GM20000 (cell line): Measurements from ENCODE around the gene USP4.
A peak's percentile ranks its signal among the peaks of the same experiment; 100 is the strongest.
"Not testable (repeated sequence)": the region's sequence is repeated elsewhere in the genome, so short reads cannot be mapped to it uniquely, and the experiment has no call there.

Experiments
- DNase-seq: peaks from one replicate; pipeline ENCODE4 v3.0.0; 2012; ENCODE audit warnings: low spot score
- TF ChIP-seq, protein P1 (sequence below): IDR thresholded peaks from 2 replicates; pipeline ENCODE4 v1.5.1; 2012; ENCODE audit warnings: mild to moderate bottlenecking, control low read depth; ENCODE audit errors: extremely low read depth, missing control alignments

The USP4 gene

DNA sequence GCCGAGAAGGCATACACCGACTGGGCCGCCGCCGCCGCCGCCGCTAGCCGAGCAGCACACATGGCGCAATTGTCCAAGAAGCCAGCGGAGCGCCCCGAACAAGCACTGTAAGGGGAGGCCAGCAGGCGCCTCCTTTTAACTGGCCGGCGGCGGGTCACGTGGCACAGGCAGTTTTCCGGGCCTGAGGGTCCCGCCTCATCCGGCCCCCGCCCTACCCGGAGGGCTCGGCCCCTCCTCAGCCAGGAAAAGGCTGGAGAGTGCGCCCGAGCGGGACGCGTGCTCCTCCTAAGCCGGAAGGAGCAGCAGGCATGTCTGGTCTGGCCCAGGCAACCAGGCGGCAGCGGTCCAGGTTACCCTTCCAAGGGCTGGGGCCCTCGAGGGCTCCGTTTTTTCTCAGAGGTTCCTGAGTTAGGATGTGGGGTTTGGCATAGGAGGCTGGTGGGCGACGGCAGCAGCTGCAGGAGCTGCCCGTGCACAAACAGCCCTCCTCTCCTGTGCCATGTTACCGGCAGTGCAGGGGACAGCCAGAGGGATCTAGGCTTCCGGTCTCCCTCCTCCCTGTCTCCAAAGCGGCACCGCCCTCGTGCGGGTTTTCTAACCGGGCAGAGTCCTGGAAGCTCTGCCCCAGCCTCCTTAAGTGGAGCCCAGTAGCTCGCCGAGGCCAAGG lies 18.5 kb upstream of the USP4 start, which contains the start of gene GPX1:
GPX1 (minus strand) TSS at position 137 of the 667 bp plus-strand sequence; CDS start at position 62, 75 bp downstream.
- peak; percentile 90 for DNase-seq
- TF ChIP-seq, protein P1, sequence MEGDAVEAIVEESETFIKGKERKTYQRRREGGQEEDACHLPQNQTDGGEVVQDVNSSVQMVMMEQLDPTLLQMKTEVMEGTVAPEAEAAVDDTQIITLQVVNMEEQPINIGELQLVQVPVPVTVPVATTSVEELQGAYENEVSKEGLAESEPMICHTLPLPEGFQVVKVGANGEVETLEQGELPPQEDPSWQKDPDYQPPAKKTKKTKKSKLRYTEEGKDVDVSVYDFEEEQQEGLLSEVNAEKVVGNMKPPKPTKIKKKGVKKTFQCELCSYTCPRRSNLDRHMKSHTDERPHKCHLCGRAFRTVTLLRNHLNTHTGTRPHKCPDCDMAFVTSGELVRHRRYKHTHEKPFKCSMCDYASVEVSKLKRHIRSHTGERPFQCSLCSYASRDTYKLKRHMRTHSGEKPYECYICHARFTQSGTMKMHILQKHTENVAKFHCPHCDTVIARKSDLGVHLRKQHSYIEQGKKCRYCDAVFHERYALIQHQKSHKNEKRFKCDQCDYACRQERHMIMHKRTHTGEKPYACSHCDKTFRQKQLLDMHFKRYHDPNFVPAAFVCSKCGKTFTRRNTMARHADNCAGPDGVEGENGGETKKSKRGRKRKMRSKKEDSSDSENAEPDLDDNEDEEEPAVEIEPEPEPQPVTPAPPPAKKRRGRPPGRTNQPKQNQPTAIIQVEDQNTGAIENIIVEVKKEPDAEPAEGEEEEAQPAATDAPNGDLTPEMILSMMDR: no peak

DNA sequence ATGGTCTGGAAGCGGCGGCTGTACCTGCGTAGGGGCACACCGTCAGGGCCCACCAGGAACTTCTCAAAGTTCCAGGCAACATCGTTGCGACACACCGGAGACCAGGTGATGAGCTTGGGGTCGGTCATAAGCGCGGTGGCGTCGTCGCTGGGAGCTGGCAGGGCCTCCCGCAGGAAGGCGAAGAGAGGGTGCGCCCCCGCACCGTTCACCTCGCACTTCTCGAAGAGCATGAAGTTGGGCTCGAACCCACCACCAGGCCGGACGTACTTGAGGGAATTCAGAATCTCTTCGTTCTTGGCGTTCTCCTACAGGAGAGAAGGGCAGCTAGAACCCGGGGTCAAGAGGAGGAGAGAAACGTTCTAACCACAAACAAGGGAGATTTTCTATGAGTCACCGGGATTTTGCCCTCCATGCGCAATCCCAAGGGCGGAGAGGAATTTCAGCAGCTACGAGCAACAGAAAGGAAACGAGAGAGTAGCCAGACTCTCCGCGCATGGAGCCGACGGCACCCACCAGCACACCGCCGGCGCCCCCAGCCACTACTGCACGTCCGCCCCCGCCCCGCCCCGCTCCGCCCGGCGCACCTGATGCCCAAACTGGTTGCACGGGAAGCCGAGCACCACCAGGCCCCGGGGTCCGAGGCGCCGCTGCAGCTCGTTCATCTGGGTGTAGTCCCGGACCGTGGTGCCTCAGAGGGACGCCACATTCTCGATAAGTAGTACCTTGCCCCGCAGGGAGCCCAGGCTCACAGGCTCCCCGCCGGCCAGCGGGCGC lies 17.8 kb upstream of the USP4 start:
- not testable (repeated sequence) for DNase-seq

DNA sequence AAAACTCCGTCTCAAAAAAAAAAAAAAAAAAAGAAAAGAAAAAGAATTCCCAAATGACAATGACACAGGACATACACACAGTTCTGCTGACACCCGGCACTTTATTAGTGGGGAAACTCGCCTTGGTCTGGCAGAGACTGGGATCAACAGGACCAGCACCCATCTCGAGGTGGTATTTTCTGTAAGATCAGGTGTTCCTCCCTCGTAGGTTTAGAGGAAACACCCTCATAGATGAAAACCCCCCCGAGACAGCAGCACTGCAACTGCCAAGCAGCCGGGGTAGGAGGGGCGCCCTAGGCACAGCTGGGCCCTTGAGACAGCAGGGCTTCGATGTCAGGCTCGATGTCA lies 17.2 kb upstream of the USP4 start:
- DNase-seq: not testable (repeated sequence)

DNA sequence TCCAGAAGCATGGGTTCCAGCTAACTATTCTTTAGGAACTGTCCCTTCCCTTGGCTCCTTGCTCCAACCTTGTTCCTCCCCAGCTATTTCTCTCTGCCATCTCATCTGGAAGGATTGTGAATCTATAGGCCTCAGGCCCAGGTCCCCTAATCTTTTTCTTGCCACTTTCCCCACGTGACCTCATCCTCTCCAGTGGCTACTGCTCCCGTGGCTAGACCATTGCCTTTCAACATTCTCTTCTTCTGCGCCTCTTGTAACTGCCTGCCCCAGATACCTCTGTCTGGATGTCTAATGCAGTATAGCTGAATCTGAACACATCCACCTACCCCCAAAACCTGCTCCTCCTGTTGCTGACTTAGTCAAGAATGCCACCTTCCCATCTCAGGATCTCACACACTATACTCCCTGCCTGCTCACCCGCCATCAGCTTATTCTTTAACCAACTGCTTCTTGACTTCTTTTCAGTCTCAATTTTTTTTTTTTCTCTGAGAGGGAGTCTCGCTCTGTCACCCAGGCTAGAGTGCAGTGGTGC lies 13.1 kb upstream of the USP4 start:
- no peak for DNase-seq
- TF ChIP-seq, protein P1: no peak

DNA sequence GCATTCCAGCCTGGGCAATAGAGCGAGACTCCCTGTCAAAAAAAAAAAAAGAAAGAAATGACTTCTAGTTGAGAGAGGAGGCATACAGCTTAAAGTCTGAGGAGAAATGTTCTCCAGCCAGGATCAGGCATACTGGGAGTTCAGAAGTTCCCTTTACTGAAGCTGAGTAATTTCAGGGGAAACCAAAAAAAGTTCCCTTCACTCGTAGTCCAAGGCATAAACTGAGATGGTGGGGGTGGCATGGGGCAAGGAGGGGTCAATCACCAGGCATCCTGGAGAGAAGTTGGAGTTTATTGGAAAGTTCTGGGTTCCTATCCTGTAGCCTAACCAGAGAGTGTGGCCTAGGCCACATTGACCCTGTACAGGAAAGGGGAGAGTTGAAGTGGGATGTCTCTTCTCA lies 12.4 kb upstream of the USP4 start:
- DNase-seq: no peak
- TF ChIP-seq, protein P1: no peak

DNA sequence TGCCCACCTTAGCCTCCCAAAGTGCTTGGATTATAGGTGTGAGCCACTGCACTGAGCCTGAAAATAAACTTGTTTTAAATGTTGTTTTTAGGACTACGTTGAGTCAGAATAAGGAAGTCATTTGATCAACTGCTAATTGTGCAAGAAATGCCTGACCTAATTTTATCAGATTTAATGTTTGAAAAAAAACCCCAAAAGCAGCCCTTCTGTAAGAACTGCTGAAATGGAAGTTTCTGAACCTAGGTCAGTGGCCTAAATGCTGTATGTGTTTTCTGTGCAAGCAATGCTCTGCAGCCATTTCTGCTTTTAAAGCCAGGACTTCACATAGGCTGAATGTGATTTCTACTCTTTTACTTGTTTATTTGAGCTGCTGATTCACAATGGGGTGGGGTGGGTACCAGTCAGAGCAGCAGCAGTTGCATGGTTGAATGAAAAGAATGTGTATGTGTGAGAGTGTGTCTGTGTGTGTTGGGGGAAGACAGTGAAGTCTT lies 11.7 kb upstream of the USP4 start:
- DNase-seq: no peak
- TF ChIP-seq, protein P1: no peak

DNA sequence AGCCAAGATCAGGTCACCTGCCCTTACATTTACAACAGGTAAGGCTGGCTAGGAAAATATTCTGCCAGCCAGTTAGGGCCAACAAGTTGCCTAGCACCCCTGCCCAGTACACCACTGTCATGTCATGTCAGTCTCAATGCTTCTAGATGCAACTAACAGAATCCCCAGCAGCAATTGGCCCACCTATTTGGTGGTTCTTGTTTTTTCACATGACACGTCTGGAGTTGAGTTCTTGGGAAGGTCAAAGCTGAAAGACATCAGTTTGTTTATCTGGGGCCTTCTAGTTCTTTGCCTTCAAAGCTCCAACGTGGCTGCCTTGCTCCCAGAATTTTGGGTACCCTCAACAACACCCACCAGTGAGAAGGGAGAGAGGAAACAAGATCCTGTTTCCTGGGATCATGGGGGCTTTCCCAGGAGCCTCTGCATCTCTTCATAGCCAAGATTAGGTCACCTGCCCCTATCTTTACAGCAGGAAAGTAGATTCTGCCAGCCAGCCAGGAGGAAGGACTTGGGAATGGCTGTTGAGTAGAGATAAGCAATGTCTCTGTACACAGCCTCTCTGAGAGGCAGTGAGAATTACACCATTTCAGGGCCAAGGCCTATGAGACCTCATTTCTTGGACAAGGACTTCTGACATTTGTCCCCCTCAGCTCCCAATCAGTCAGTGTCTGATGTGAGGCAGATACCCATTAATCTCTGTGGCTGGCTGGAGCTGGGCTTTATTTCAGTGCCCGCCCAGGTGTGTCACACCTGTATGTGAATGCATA lies 9.7 kb upstream of the USP4 start:
- TF ChIP-seq, protein P1: no peak
- DNase-seq: no peak

DNA sequence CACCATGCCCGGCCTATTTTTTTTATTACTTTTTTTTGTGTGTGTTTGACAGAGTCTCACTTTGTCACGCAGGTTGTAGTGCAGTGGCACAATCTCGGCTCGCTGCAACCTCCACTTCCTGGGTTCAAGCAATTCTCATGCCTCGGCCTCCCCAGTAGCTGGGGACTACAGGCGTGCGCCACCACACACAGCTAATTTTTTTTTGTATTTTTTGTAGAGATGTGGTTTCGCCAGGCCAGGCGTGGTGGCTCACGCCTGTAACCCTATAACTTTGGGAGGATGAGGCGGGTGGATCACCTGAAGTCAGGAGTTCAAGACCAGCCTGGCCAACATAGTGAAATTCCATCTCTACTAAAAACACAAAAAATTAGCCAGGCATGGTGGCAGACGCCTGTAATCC lies 8.5 kb upstream of the USP4 start:
- not testable (repeated sequence) for DNase-seq
